ENCODE results near the gene STPG1.

DNA sequence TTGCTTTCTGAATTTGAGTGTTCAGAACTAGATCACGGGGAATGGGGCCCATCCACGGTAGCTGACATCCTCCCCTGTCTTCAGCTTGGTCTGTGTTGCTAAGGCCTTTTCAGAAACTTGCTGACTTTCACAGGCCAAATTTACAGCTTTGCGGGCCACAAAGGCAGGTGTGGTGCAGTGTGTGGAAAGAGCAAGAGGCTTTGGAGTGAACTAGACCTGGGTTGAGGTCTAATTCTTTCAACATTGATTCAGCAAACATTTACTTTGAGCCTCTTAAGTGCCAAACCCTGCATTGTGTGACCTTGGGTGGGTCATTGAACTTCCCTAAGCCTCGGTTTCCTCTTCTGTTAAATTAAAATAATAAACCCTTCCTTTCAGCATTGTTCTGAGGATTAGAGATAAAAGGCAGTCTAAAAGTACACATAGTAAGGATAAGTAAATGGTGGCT, 24.3 kb downstream of the STPG1 start:
- TF ChIP-seq, protein P1, sequence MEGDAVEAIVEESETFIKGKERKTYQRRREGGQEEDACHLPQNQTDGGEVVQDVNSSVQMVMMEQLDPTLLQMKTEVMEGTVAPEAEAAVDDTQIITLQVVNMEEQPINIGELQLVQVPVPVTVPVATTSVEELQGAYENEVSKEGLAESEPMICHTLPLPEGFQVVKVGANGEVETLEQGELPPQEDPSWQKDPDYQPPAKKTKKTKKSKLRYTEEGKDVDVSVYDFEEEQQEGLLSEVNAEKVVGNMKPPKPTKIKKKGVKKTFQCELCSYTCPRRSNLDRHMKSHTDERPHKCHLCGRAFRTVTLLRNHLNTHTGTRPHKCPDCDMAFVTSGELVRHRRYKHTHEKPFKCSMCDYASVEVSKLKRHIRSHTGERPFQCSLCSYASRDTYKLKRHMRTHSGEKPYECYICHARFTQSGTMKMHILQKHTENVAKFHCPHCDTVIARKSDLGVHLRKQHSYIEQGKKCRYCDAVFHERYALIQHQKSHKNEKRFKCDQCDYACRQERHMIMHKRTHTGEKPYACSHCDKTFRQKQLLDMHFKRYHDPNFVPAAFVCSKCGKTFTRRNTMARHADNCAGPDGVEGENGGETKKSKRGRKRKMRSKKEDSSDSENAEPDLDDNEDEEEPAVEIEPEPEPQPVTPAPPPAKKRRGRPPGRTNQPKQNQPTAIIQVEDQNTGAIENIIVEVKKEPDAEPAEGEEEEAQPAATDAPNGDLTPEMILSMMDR (IDR thresholded peaks at IDR 0.05), result no peak
- TF ChIP-seq POLR2A (IDR thresholded peaks at IDR 0.05), result no peak

All from testis (tissue), 2 donors.